ENCODE measurements around the gene OR10A2.
"Not testable (repeated sequence)": the region's sequence is repeated elsewhere in the genome, so short reads cannot be mapped to it uniquely, and the experiment has no call there.

The OR10A2 gene

DNA sequence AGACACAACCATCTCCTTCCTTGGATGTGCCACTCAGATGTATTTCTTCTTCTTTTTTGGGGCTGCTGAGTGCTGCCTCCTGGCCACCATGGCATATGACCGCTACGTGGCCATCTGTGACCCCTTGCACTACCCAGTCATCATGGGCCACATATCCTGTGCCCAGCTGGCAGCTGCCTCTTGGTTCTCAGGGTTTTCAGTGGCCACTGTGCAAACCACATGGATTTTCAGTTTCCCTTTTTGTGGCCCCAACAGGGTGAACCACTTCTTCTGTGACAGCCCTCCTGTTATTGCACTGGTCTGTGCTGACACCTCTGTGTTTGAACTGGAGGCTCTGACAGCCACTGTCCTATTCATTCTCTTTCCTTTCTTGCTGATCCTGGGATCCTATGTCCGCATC, 14.1 kb downstream of the OR10A2 start:
- Histone ChIP-seq H3K4me1 (ENCODE audit: control insufficient read depth in 1 of 2, insufficient read depth in 2 of 2, low read length in 2 of 2) (no peaks in the 10 kb centered on the region), H3K27me3 (ENCODE audit: control insufficient read depth in 1 of 2, insufficient read depth in 2 of 2, low read length in 2 of 2) (no peaks in the 10 kb centered on the region), H3K4me3 (ENCODE audit: low read depth in 1 of 2, low read length in 2 of 2) (no peak overlapping the region), H3K36me3 (ENCODE audit: control insufficient read depth in 1 of 2, insufficient read depth in 2 of 2, low read length in 2 of 2) (no peaks in the 10 kb centered on the region), H3K27ac (ENCODE audit: low read depth, low read length) (no peak overlapping the region), H3K9me3 (ENCODE audit: control insufficient read depth in 1 of 2, low read length in 2 of 2) (peaks cover 0 to 3% of the 10 kb centered on the region in 2 donors), H3K9ac (ENCODE audit: low read depth in 1 of 2, low read length in 2 of 2) (no peak overlapping the region)

GRCh38 chr11:6882751-6883150, 19.9 kb downstream of the OR10A2 start:
- Histone ChIP-seq H3K9me3 (ENCODE audit: control insufficient read depth in 1 of 2, low read length in 2 of 2) (no peaks in the 10 kb centered on the region), H3K36me3 (ENCODE audit: control insufficient read depth in 1 of 2, insufficient read depth in 2 of 2, low read length in 2 of 2) (no peaks in the 10 kb centered on the region), H3K9ac (ENCODE audit: low read depth in 1 of 2, low read length in 2 of 2) (no peak overlapping the region), H3K27ac (ENCODE audit: low read depth, low read length) (no peak overlapping the region), H3K4me3 (ENCODE audit: low read depth in 1 of 2, low read length in 2 of 2) (no peak overlapping the region), H3K4me1 (ENCODE audit: control insufficient read depth in 1 of 2, insufficient read depth in 2 of 2, low read length in 2 of 2) (no peaks in the 10 kb centered on the region), H3K27me3 (ENCODE audit: control insufficient read depth in 1 of 2, insufficient read depth in 2 of 2, low read length in 2 of 2) (no peaks in the 10 kb centered on the region)

DNA sequence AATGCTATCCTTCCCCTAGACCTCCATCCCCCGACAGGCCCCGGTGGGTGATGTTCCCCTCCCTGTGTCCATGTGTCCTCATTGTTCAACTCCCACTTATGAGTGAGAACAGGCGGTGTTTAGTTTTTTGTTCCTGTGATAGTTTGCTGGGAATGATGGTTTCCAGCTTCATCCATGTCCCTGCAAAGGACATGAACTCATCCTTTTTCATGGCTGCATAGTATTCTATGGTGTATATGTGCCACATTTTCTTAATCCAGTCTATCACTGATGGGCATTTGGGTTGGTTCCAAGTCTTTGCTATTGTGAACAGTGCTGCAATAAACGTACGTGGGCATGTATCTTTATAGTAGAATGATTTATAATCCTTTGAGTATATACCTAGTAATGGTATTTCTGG, 24.9 kb downstream of the OR10A2 start:
- H3K4me1 ChIP-seq (ENCODE audit: control insufficient read depth in 1 of 2, insufficient read depth in 2 of 2, low read length in 2 of 2); H3K9ac ChIP-seq (ENCODE audit: low read depth in 1 of 2, low read length in 2 of 2); H3K9me3 ChIP-seq (ENCODE audit: control insufficient read depth in 1 of 2, low read length in 2 of 2); H3K27ac ChIP-seq (ENCODE audit: low read depth, low read length); H3K36me3 ChIP-seq (ENCODE audit: control insufficient read depth in 1 of 2, insufficient read depth in 2 of 2, low read length in 2 of 2); H3K27me3 ChIP-seq (ENCODE audit: control insufficient read depth in 1 of 2, insufficient read depth in 2 of 2, low read length in 2 of 2); H3K4me3 ChIP-seq (ENCODE audit: low read depth in 1 of 2, low read length in 2 of 2): not testable (repeated sequence)

DNA sequence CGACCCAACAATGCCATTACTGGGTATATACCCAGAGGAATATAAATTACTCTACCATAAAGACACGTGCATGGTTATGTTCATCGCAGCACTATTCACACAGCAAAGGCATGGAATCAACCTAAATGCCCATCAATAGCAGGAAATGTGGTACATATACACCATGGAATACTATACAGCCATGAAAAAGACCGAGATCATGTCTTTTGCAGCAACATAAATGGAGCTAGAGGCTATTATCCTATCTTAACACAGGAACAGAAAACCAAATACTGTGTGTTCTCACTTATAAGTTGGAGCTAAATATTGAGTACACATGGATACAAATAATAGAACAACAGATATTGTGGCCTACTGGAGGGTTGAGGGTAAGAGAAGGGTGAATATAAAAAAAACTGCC, 26.0 kb downstream of the OR10A2 start:
- no peak overlapping the region for H3K27ac ChIP-seq (ENCODE audit: low read depth, low read length)
- no peak overlapping the region for H3K4me3 ChIP-seq (ENCODE audit: low read depth in 1 of 2, low read length in 2 of 2)
- H3K4me1 ChIP-seq (ENCODE audit: control insufficient read depth in 1 of 2, insufficient read depth in 2 of 2, low read length in 2 of 2), result no peaks in the 10 kb centered on the region
- H3K9me3 ChIP-seq (ENCODE audit: control insufficient read depth in 1 of 2, low read length in 2 of 2), result peaks cover 0 to 3% of the 10 kb centered on the region in 2 donors
- H3K36me3 ChIP-seq (ENCODE audit: control insufficient read depth in 1 of 2, insufficient read depth in 2 of 2, low read length in 2 of 2), result no peaks in the 10 kb centered on the region
- H3K27me3 ChIP-seq (ENCODE audit: control insufficient read depth in 1 of 2, insufficient read depth in 2 of 2, low read length in 2 of 2), result no peaks in the 10 kb centered on the region
- H3K9ac ChIP-seq (ENCODE audit: low read depth in 1 of 2, low read length in 2 of 2), result no peak overlapping the region

DNA sequence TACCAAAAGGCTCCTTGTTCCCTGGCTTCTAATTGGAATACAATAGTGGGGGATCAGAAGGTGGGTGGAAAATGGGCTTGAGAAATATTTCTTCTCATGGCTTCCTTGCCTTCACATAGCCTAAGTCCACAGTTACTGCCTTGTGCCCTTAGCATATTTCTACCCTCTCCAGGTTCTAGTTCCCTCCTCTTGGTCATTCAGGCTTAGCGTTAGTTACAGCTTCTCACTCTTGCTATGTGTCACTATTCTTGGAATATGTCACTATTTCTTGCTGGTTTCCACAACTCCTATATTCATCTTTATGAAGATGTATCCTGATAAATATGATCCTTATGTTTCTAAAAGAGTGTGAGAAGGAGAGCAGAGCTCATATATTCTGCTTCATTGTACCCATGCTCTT, 27.0 kb downstream of the OR10A2 start:
- Histone ChIP-seq H3K9me3 (ENCODE audit: control insufficient read depth in 1 of 2, low read length in 2 of 2) (peaks cover 0 to 3% of the 10 kb centered on the region in 2 donors), H3K4me1 (ENCODE audit: control insufficient read depth in 1 of 2, insufficient read depth in 2 of 2, low read length in 2 of 2) (no peaks in the 10 kb centered on the region), H3K27me3 (ENCODE audit: control insufficient read depth in 1 of 2, insufficient read depth in 2 of 2, low read length in 2 of 2) (no peaks in the 10 kb centered on the region), H3K36me3 (ENCODE audit: control insufficient read depth in 1 of 2, insufficient read depth in 2 of 2, low read length in 2 of 2) (no peaks in the 10 kb centered on the region), H3K27ac (ENCODE audit: low read depth, low read length) (no peak overlapping the region), H3K4me3 (ENCODE audit: low read depth in 1 of 2, low read length in 2 of 2) (no peak overlapping the region), H3K9ac (ENCODE audit: low read depth in 1 of 2, low read length in 2 of 2) (no peak overlapping the region)

DNA sequence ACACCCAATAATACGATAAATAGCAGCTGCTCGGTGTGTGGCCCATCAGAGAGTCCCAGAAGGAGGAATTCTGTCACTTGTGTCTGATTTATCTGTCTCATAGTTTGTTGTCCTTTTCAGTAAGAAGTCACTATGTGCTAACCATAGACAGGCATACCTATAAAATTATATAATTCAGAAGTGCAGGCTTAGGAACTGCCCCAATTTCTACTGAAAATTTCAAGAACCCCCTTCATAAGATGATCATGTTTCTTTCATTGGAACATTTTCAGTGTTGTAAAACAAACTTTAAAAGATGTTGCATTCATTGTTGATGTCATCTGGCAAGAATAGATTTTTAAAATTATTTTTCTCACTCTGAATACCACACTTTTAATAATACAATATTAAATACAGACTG, 29.5 kb downstream of the OR10A2 start, which contains the start of gene OR2D2:
Gene OR2D2 (minus strand): TSS at position 101 of the 400 bp plus-strand sequence. CDS start 0 bp downstream, at position 101.
- Histone ChIP-seq H3K9me3 (ENCODE audit: control insufficient read depth in 1 of 2, low read length in 2 of 2) (peaks cover 0 to 3% of the 10 kb centered on the region in 2 donors), H3K27me3 (ENCODE audit: control insufficient read depth in 1 of 2, insufficient read depth in 2 of 2, low read length in 2 of 2) (no peaks in the 10 kb centered on the region), H3K9ac (ENCODE audit: low read depth in 1 of 2, low read length in 2 of 2) (no peak within 1 kb of the TSS), H3K27ac (ENCODE audit: low read depth, low read length) (no peak within 1 kb of the TSS), H3K4me3 (ENCODE audit: low read depth in 1 of 2, low read length in 2 of 2) (no peak within 1 kb of the TSS), H3K36me3 (ENCODE audit: control insufficient read depth in 1 of 2, insufficient read depth in 2 of 2, low read length in 2 of 2) (no peaks in the 10 kb centered on the region), H3K4me1 (ENCODE audit: control insufficient read depth in 1 of 2, insufficient read depth in 2 of 2, low read length in 2 of 2) (no peaks in the 10 kb centered on the region)

GRCh38 chr11:6894097-6894496, 31.2 kb downstream of the OR10A2 start:
- Histone ChIP-seq H3K9me3 (ENCODE audit: control insufficient read depth in 1 of 2, low read length in 2 of 2) (no peaks in the 10 kb centered on the region), H3K27me3 (ENCODE audit: control insufficient read depth in 1 of 2, insufficient read depth in 2 of 2, low read length in 2 of 2) (no peaks in the 10 kb centered on the region), H3K4me3 (ENCODE audit: low read depth in 1 of 2, low read length in 2 of 2) (no peak overlapping the region), H3K27ac (ENCODE audit: low read depth, low read length) (no peak overlapping the region), H3K9ac (ENCODE audit: low read depth in 1 of 2, low read length in 2 of 2) (no peak overlapping the region), H3K36me3 (ENCODE audit: control insufficient read depth in 1 of 2, insufficient read depth in 2 of 2, low read length in 2 of 2) (no peaks in the 10 kb centered on the region), H3K4me1 (ENCODE audit: control insufficient read depth in 1 of 2, insufficient read depth in 2 of 2, low read length in 2 of 2) (no peaks in the 10 kb centered on the region)

- Histone ChIP-seq H3K36me3 (ENCODE audit: control insufficient read depth in 1 of 2, insufficient read depth in 2 of 2, low read length in 2 of 2) (no peaks in the 10 kb centered on the region), H3K9me3 (ENCODE audit: control insufficient read depth in 1 of 2, low read length in 2 of 2) (no peaks in the 10 kb centered on the region), H3K4me3 (ENCODE audit: low read depth in 1 of 2, low read length in 2 of 2) (no peak overlapping the region), H3K27me3 (ENCODE audit: control insufficient read depth in 1 of 2, insufficient read depth in 2 of 2, low read length in 2 of 2) (no peaks in the 10 kb centered on the region), H3K27ac (ENCODE audit: low read depth, low read length) (no peak overlapping the region), H3K9ac (ENCODE audit: low read depth in 1 of 2, low read length in 2 of 2) (no peak overlapping the region), H3K4me1 (ENCODE audit: control insufficient read depth in 1 of 2, insufficient read depth in 2 of 2, low read length in 2 of 2) (no peaks in the 10 kb centered on the region)
Observed at GRCh38 chr11:6895010-6895409, 32.2 kb downstream of the OR10A2 start.

DNA sequence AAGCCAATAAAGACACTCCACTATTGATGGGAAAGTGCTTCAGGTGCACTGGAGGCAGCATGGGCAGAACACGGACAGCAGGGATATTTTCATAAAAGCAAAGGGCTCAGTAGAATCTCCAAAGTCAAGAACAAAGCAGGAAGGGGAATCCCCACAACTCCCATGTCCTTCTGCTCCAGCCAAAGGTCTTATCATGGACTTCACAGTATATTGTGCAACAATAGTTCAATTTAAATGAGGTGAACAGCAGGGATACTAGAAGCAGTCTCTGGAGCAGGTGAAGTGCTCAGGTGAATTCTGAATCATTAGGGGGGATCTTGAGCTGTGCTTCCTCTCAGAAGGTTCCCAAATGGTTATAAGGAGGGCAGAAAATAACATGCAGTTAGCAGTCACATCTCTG, 36.1 kb downstream of the OR10A2 start:
- H3K4me1 ChIP-seq (ENCODE audit: control insufficient read depth in 1 of 2, insufficient read depth in 2 of 2, low read length in 2 of 2), result no peaks in the 10 kb centered on the region
- H3K36me3 ChIP-seq (ENCODE audit: control insufficient read depth in 1 of 2, insufficient read depth in 2 of 2, low read length in 2 of 2), result no peaks in the 10 kb centered on the region
- H3K27me3 ChIP-seq (ENCODE audit: control insufficient read depth in 1 of 2, insufficient read depth in 2 of 2, low read length in 2 of 2), result no peaks in the 10 kb centered on the region
- no peak overlapping the region for H3K4me3 ChIP-seq (ENCODE audit: low read depth in 1 of 2, low read length in 2 of 2)
- no peak overlapping the region for H3K9ac ChIP-seq (ENCODE audit: low read depth in 1 of 2, low read length in 2 of 2)
- H3K9me3 ChIP-seq (ENCODE audit: control insufficient read depth in 1 of 2, low read length in 2 of 2), result no peaks in the 10 kb centered on the region
- H3K27ac ChIP-seq (ENCODE audit: low read depth, low read length), result no peak overlapping the region

DNA sequence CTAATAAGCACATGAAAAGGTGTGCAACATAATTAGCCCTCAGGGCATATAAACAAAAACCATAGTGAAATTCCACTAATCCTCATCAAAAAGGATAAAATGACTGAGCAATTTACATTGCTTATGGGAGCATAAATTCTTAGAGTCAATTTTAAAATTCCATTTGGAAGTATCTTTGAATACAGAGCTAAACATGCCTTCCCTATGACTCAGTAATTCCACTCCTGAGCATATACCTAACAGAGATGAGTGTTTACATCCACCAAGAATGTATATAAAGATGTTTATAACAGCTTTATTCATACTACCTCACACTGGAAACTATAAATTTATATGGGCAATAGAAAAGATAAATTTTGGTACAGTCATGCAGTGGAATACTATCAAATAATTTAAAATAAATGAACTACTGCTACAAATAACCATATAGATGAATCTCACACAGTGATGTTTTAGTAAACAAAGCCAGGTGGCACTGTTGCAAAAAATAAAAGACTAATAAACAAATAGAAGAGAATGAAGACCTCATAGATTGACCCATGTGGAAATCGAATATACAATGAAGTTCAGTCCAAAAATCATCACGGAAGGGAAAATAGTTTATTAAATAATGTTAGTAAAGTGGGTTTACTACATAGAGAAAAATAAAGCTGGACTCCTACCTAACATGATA, 37.6 kb downstream of the OR10A2 start:
- Histone ChIP-seq H3K4me3 (ENCODE audit: low read depth in 1 of 2, low read length in 2 of 2) (no peak overlapping the region), H3K27ac (ENCODE audit: low read depth, low read length) (no peak overlapping the region), H3K9ac (ENCODE audit: low read depth in 1 of 2, low read length in 2 of 2) (no peak overlapping the region), H3K9me3 (ENCODE audit: control insufficient read depth in 1 of 2, low read length in 2 of 2) (no peaks in the 10 kb centered on the region), H3K4me1 (ENCODE audit: control insufficient read depth in 1 of 2, insufficient read depth in 2 of 2, low read length in 2 of 2) (no peaks in the 10 kb centered on the region), H3K36me3 (ENCODE audit: control insufficient read depth in 1 of 2, insufficient read depth in 2 of 2, low read length in 2 of 2) (no peaks in the 10 kb centered on the region), H3K27me3 (ENCODE audit: control insufficient read depth in 1 of 2, insufficient read depth in 2 of 2, low read length in 2 of 2) (no peaks in the 10 kb centered on the region)

GRCh38 chr11:6904804-6905203, 41.9 kb downstream of the OR10A2 start:
- not testable (repeated sequence) for H3K4me1 ChIP-seq (ENCODE audit: control insufficient read depth in 1 of 2, insufficient read depth in 2 of 2, low read length in 2 of 2); H3K27me3 ChIP-seq (ENCODE audit: control insufficient read depth in 1 of 2, insufficient read depth in 2 of 2, low read length in 2 of 2); H3K36me3 ChIP-seq (ENCODE audit: control insufficient read depth in 1 of 2, insufficient read depth in 2 of 2, low read length in 2 of 2); H3K4me3 ChIP-seq (ENCODE audit: low read depth in 1 of 2, low read length in 2 of 2); H3K9me3 ChIP-seq (ENCODE audit: control insufficient read depth in 1 of 2, low read length in 2 of 2); H3K9ac ChIP-seq (ENCODE audit: low read depth in 1 of 2, low read length in 2 of 2); H3K27ac ChIP-seq (ENCODE audit: low read depth, low read length)
